GM21515 (cell line): Measurements from ENCODE around the gene RABGAP1L.
"Not testable (repeated sequence)": the region's sequence is repeated elsewhere in the genome, so short reads cannot be mapped to it uniquely, and the experiment has no call there.

ENCODE experiments used
- ATAC-seq: cut with Tn5 transposase; IDR thresholded peaks from one replicate; pipeline ENCODE4 v1.9.1; 2021; ENCODE audit not compliant: unreplicated experiment

RABGAP1L gene

GRCh38 chr1:174696026-174696821, 536.9 kb downstream of the RABGAP1L start:
- no peak for ATAC-seq

DNA sequence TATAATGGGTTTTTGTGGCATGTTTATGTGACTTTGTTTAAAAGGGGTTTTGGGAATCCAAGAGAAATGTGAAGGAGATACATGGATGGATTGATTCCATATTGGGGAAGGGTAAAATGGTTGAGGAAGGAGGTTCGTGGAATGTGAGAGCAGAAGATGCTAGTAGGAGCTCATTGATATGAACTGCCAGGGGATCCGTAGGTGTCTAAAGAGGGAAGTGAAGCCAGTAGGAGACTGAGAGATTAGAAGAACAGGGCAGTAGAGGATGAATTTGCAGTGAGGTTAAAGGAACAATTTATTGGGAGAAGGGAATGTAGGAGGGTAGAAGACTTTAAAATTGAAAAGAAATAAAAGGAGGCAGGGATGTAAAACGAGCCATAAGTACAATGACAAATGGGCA, 541.0 kb downstream of the RABGAP1L start:
- no peak for ATAC-seq

GRCh38 chr1:174700775-174701174, 541.5 kb downstream of the RABGAP1L start:
- ATAC-seq, result no peak

GRCh38 chr1:174701565-174701964, 542.2 kb downstream of the RABGAP1L start:
- no peak for ATAC-seq

DNA sequence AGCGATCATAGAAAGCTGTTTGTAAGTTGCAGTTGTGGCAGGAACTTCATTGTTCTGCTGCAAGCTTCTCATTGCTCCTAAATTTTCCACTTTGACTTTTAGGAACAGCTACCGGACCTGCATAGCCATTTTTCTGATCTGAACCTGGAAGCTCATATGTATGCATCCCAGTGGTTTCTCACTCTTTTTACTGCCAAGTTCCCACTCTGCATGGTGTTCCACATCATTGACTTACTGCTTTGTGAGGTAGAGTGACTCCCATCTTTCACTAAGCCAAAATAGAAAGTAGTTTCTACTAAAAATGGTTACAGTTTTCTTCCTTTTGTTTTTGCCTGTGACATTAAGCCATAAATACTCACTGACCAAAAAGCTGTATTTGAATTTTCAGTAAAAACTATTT, 542.7 kb downstream of the RABGAP1L start:
- no peak for ATAC-seq

DNA sequence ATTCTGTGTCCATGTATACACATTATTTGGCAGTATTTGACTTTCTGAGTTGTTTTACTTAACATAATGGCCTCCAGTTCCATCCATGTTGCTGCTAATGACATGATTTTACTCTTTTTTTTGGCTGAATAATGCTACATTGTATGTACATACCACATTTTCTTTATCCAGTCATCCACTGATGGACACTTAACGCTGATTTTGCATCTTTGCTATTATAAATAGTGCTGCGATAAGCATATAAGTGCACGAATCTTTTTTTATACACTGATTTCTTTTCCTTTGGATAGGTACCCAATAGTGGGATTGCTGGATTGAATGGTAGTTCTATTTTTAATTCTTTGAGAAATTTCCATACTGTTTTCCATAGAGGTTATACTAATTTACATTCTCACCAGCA, 544.0 kb downstream of the RABGAP1L start:
- ATAC-seq, result no peak

GRCh38 chr1:174704300-174704699, 545.0 kb downstream of the RABGAP1L start:
- no peak for ATAC-seq

- ATAC-seq, result no peak
Measured at GRCh38 chr1:174710868-174711845, 551.8 kb downstream of the RABGAP1L start.

- ATAC-seq, result not testable (repeated sequence)
Measured at GRCh38 chr1:174711848-174712247, 552.5 kb downstream of the RABGAP1L start.

- ATAC-seq, result no peak
Measured at GRCh38 chr1:174712541-174712940, 553.2 kb downstream of the RABGAP1L start.

DNA sequence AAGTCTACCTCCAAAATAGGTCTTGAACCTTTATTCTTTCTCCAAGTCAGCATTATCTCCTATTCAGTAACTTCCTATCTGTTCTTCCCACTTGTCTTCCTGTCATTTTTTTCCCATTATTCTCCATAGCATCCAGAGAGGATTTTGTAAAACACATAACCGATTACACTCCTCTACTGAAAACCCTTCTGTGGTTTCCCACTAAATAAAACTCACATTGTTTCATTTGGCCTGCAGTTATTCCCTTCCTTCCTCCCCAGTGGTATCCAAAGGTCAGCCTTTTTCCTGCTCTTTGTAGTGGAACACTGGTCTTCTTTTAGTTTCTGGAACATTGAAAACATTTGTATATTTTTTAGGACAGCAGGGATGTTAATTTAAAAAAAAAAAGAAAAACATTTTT, 554.5 kb downstream of the RABGAP1L start:
- no peak for ATAC-seq

DNA sequence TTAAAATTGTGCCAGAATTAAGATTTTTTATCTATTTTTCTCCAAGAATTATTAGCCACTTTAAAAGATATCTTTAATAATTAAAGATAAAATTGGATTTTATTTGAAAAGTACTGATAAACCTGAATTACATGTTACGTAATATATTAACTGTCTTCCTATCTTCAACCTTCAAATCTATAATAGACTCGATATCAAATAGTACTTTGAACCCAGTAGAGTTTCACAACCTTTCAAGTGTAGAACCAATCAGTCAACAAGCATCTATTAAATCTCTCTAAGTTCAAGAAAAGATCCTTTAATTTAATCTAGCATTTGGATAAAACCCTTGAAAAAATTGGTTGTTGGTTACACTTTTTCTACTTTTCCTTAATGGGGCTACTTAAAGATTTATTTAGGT, 559.9 kb downstream of the RABGAP1L start:
- ATAC-seq, result no peak

DNA sequence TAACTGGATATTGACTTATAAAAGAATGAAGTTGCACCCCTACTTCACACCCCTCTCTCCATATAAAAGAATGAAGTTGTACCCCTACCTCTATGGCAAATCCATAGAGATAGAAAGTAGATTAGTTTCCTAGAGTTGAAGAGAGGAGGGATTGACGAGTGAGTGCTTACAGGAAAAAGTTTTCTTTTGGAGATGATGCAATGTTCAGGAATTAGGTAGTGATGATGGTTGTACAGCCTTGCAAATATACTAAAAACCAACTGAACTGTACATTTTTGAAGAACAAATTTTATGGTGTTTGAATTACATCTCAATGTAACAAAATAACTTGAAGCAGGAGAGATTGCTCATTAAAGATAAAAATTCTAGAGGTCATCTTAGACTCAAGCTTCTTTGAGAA, 561.3 kb downstream of the RABGAP1L start:
- ATAC-seq, result no peak

DNA sequence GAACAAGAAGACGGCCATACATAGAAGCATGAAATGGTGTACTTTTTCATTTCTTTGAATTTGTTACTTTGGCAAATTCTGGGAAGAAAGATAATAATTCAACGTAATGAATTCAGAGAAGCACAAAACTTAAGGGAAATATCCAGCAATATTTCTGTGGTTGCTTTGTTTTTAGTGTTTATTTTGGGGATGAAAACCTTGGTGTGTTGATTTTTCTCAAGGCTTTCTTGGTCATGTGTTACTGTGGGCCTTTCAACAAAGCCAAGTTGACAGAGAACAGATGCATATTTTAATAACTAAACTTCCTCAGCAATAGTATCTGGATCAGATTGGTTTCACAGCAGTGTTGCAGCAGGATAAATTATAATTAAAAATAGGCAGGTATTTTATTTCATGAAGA, 561.9 kb downstream of the RABGAP1L start:
- ATAC-seq, result no peak

DNA sequence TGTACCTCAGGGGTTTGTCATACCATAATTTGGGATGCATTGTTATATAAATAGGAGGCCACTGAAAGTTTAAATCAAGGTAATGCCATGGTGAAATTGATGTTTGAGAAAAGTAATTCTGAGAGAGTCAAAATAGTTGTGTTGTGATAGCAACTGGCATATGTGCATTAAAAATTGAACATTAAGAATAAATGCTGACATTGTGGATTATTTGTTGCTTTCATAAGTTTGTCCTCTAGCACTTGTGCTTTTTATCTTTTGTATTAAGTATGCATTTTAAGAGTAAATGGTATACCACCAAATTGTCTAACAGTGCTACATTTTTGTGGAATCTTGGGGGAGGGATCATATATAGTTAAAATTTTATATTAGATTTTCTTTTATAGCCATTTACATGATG, 564.5 kb downstream of the RABGAP1L start:
- ATAC-seq, result no peak

DNA sequence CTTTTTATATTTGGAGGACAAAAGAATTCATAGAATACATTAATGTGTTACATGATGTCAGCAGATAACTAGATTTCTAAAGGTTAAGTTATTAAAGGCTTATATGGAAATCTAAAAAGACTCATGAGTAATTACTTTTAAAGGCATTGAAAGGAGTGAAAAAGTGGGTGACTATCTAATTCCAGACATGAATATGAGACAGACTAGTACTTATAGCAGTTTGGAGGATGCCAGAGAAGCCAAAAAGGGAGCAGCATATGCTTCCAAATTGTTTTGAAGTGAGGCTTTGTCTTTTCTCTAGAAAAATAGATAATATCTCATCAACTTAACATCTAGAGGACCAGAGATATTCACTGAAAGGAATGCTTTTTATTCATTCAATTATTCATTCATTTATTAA, 564.9 kb downstream of the RABGAP1L start:
- ATAC-seq, result no peak

GRCh38 chr1:174726167-174726879, 567.0 kb downstream of the RABGAP1L start:
- ATAC-seq, result no peak

- ATAC-seq, result no peak
Measured at GRCh38 chr1:174726880-174727585, 567.7 kb downstream of the RABGAP1L start.

DNA sequence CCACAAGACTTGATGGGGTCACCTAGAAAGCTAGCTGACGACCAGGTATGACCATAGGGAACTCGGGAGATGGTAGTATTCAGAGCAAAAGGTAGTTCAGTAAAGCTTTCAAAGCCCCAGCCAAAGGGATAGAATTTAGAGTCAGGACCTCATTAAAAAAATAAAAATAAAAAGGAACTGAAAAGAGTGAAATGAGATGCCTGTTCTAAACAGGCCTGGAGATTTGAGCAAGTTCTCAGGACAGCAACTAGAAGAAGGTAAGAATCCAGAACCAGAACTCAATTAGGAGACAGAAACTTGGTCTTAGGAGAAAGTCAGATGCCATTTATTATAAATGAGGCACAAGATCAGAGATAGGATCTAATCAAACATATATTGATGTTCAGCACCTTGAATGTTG, 575.0 kb downstream of the RABGAP1L start:
- no peak for ATAC-seq

DNA sequence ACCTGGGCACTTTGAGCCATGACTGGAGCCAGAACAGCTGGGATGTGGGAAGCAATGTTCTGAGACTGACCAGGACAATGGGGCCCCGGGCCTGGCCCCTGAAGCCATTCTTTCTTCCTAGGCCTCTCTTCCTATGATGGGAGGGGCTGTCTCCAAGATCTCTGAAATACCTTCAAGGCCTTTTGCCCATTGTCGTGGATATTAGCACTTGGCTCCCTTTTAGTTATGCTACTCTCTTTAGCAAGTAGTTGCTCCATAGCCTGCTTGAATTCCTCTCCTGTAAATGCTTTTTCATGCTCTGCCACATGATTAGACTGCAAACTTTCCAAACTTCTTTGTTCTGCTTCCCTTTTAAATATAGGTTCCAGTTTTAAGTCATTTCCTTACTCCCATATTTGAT, 577.5 kb downstream of the RABGAP1L start:
- no peak for ATAC-seq
